Hepatocyte (in vitro differentiated cells): ENCODE data around the gene MBP.

Experiments
- EZH2 ChIP-seq: fragments of 200-600 bp; sonication (generic); IDR thresholded peaks from 2 replicates; pipeline ENCODE4 v1.6.1; 2016; ENCODE audit warnings: antibody characterized with exemption, mild to moderate bottlenecking, borderline replicate concordance
- EZH2phosphoT487 ChIP-seq: fragments of 200-600 bp; sonication (generic); IDR thresholded peaks from one replicate; pipeline ENCODE4 v1.6.1; 2018; ENCODE audit warnings: antibody characterized with exemption, mild to moderate bottlenecking, low read depth, moderate library complexity; ENCODE audit not compliant: unreplicated experiment, severe bottlenecking
- TF ChIP-seq, protein P1 (sequence below): fragments of 200-600 bp; sonication (generic); IDR thresholded peaks from 2 replicates; pipeline ENCODE4 v1.5.1; 2016; ENCODE audit warnings: antibody characterized with exemption, mild to moderate bottlenecking; ENCODE audit not compliant: poor library complexity

- TF ChIP-seq, protein P1, sequence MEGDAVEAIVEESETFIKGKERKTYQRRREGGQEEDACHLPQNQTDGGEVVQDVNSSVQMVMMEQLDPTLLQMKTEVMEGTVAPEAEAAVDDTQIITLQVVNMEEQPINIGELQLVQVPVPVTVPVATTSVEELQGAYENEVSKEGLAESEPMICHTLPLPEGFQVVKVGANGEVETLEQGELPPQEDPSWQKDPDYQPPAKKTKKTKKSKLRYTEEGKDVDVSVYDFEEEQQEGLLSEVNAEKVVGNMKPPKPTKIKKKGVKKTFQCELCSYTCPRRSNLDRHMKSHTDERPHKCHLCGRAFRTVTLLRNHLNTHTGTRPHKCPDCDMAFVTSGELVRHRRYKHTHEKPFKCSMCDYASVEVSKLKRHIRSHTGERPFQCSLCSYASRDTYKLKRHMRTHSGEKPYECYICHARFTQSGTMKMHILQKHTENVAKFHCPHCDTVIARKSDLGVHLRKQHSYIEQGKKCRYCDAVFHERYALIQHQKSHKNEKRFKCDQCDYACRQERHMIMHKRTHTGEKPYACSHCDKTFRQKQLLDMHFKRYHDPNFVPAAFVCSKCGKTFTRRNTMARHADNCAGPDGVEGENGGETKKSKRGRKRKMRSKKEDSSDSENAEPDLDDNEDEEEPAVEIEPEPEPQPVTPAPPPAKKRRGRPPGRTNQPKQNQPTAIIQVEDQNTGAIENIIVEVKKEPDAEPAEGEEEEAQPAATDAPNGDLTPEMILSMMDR, result no peak
- TF ChIP-seq EZH2phosphoT487, result no peak
- TF ChIP-seq EZH2, result no peak
Measured at GRCh38 chr18:77042583-77042982, 90.0 kb downstream of the MBP start.
